Activated naive CD8-positive, alpha-beta T cell (primary cell): ENCODE results near the gene APOBEC4.
A peak's percentile ranks its signal among the peaks of the same experiment; 100 is the strongest.

Source experiments
- H3K27ac Mint-ChIP-seq: one replicate; pipeline ENCODE4 v1.8.0; 2021; ENCODE audit warnings: mixed read lengths
- H3K27me3 Mint-ChIP-seq: one replicate; pipeline ENCODE4 v1.8.0; 2021; ENCODE audit warnings: mixed read lengths
- H3K36me3 Mint-ChIP-seq: one replicate; pipeline ENCODE4 v1.8.0; 2021; ENCODE audit warnings: mixed read lengths
- H3K4me1 Mint-ChIP-seq: one replicate; pipeline ENCODE4 v1.8.0; 2021; ENCODE audit warnings: low read depth, mixed read lengths
- H3K4me3 Mint-ChIP-seq: one replicate; pipeline ENCODE4 v1.8.0; 2021; ENCODE audit warnings: mild to moderate bottlenecking, mixed read lengths
- H3K9me3 Mint-ChIP-seq: one replicate; pipeline ENCODE4 v1.8.0; 2021; ENCODE audit warnings: low read depth, mixed read lengths

APOBEC4 gene

DNA sequence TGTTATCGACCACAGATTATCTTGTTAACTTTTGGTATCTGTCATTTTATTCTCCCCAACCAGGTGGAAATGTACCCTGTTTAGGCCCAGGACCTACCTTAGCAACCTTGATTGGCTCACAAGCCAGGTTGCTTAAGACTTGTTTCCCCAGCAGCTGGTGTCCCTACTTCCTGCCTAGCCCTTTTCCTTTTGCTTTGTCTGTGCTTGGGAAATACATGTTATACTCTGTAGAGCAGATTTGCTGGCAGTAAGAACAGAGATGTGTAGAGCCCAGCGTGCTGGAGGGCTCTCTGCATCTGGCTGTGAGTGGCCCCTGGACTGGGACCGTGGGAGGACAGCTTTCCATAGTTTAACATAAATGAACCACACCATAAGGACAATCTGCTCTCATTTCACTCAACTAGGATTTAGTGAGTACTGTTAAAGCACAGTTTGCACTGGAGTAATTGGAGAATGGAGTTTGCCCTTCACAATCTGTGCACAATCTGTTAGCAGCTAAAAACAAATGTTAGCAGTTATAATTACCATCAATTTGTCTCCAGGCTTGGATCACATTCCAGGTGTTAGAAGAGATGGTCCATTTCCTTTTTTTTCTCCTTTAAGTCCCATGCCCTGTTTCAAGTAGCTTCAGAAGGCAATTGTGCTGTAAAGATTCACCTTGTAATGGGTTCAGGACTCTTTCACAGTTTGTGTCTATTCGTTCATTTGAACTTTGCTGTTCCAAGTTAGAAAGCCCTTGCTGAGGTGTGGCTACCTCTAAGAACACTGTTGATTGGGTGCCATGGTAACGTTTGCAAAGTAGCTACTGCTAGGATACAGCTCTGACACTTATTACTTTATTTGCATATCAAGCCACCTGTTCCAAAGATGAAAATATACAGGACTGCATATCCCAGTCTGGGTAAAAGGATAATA is at the start of gene APOBEC4:
Gene APOBEC4 (minus strand): TSS at position 770 of the 915 bp plus-strand sequence. CDS start 4,535 bp downstream, outside the sequence.
- Mint-ChIP-seq H3K27me3 (no peaks in the 10 kb centered on the region), H3K36me3 (no peaks in the 10 kb centered on the region), H3K9me3 (no peaks in the 10 kb centered on the region), H3K4me1 (peaks cover 35% of the 10 kb centered on the region), H3K4me3 (peak within 1 kb of the TSS; percentile 21), H3K27ac (peak within 1 kb of the TSS; percentile 85)

- no peak overlapping the region for H3K4me3 Mint-ChIP-seq
- peaks cover 10% of the 10 kb centered on the region for H3K4me1 Mint-ChIP-seq
- H3K27ac Mint-ChIP-seq, result no peak overlapping the region
- H3K36me3 Mint-ChIP-seq, result peaks cover 7% of the 10 kb centered on the region
- H3K27me3 Mint-ChIP-seq, result no peaks in the 10 kb centered on the region
- no peaks in the 10 kb centered on the region for H3K9me3 Mint-ChIP-seq
Observed at GRCh38 chr1:183702813-183703198, 49.7 kb upstream of the APOBEC4 start.

- peaks cover 12% of the 10 kb centered on the region for H3K4me1 Mint-ChIP-seq
- H3K27ac Mint-ChIP-seq, result no peak overlapping the region
- no peaks in the 10 kb centered on the region for H3K9me3 Mint-ChIP-seq
- H3K4me3 Mint-ChIP-seq, result no peak overlapping the region
- peaks cover 7% of the 10 kb centered on the region for H3K36me3 Mint-ChIP-seq
- no peaks in the 10 kb centered on the region for H3K27me3 Mint-ChIP-seq
Observed at GRCh38 chr1:183702087-183702812, 49.1 kb upstream of the APOBEC4 start.

GRCh38 chr1:183699616-183700160 is 46.6 kb upstream of the APOBEC4 start:
- Mint-ChIP-seq H3K4me1 (peaks cover 12% of the 10 kb centered on the region), H3K27me3 (no peaks in the 10 kb centered on the region), H3K4me3 (no peak overlapping the region), H3K36me3 (peaks cover 7% of the 10 kb centered on the region), H3K27ac (no peak overlapping the region), H3K9me3 (no peaks in the 10 kb centered on the region)

- Mint-ChIP-seq H3K36me3 (peaks cover 7% of the 10 kb centered on the region), H3K27me3 (no peaks in the 10 kb centered on the region), H3K4me3 (no peak overlapping the region), H3K9me3 (no peaks in the 10 kb centered on the region), H3K27ac (no peak overlapping the region), H3K4me1 (peaks cover 12% of the 10 kb centered on the region)
Observed at GRCh38 chr1:183697814-183698590, 44.9 kb upstream of the APOBEC4 start.

GRCh38 chr1:183696981-183697380 is 43.9 kb upstream of the APOBEC4 start:
- Mint-ChIP-seq H3K9me3 (no peaks in the 10 kb centered on the region), H3K27ac (no peak overlapping the region), H3K4me1 (peaks cover 12% of the 10 kb centered on the region), H3K36me3 (peaks cover 3% of the 10 kb centered on the region), H3K27me3 (no peaks in the 10 kb centered on the region), H3K4me3 (no peak overlapping the region)

- H3K4me1 Mint-ChIP-seq, result peaks cover 14% of the 10 kb centered on the region
- no peaks in the 10 kb centered on the region for H3K36me3 Mint-ChIP-seq
- H3K27ac Mint-ChIP-seq, result no peak overlapping the region
- H3K4me3 Mint-ChIP-seq, result no peak overlapping the region
- H3K27me3 Mint-ChIP-seq, result no peaks in the 10 kb centered on the region
- H3K9me3 Mint-ChIP-seq, result no peaks in the 10 kb centered on the region
Observed at GRCh38 chr1:183694755-183695154, 41.6 kb upstream of the APOBEC4 start.

DNA sequence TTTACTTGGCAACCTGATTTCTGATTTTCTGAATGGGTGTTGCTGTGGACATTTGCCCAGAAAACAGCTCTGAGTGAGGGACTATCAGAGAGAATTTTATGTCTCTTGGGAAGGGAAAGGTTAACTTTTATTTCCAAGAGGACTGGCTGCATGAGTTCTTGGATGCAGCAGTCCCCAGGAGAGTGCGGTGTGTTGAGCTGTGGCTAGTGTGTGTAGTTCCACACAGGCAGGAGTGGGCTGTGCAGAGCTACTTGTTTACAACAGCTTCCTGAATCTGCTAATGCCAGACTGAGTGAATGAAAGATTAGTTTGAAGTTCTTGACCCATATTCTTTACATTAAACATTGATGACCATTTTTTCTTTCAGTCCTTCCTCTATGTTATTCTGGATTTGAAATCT is 41.0 kb upstream of the APOBEC4 start:
- Mint-ChIP-seq H3K27me3 (no peaks in the 10 kb centered on the region), H3K36me3 (no peaks in the 10 kb centered on the region)

GRCh38 chr1:183693521-183693920 is 40.4 kb upstream of the APOBEC4 start:
- H3K27me3 Mint-ChIP-seq, result no peaks in the 10 kb centered on the region
- H3K4me1 Mint-ChIP-seq, result peaks cover 11% of the 10 kb centered on the region
- no peak overlapping the region for H3K27ac Mint-ChIP-seq
- no peak overlapping the region for H3K4me3 Mint-ChIP-seq
- H3K9me3 Mint-ChIP-seq, result no peaks in the 10 kb centered on the region
- no peaks in the 10 kb centered on the region for H3K36me3 Mint-ChIP-seq

More for the DNA sequence above, 41.0 kb upstream of the APOBEC4 start:
- H3K9me3 Mint-ChIP-seq, result no peaks in the 10 kb centered on the region
- no peak overlapping the region for H3K27ac Mint-ChIP-seq
- H3K4me1 Mint-ChIP-seq, result peaks cover 14% of the 10 kb centered on the region
- H3K4me3 Mint-ChIP-seq, result no peak overlapping the region

GRCh38 chr1:183689762-183690204 is 36.7 kb upstream of the APOBEC4 start:
- no peak overlapping the region for H3K4me3 Mint-ChIP-seq
- peaks cover 1% of the 10 kb centered on the region for H3K27me3 Mint-ChIP-seq
- H3K9me3 Mint-ChIP-seq, result no peaks in the 10 kb centered on the region
- H3K4me1 Mint-ChIP-seq, result peaks cover 4% of the 10 kb centered on the region
- H3K27ac Mint-ChIP-seq, result no peak overlapping the region
- no peaks in the 10 kb centered on the region for H3K36me3 Mint-ChIP-seq

GRCh38 chr1:183688341-183689060 is 35.4 kb upstream of the APOBEC4 start:
- Mint-ChIP-seq H3K4me1 (peaks cover 4% of the 10 kb centered on the region), H3K9me3 (no peaks in the 10 kb centered on the region), H3K27ac (no peak overlapping the region), H3K36me3 (no peaks in the 10 kb centered on the region), H3K27me3 (peaks cover 1% of the 10 kb centered on the region), H3K4me3 (no peak overlapping the region)

- peaks cover 4% of the 10 kb centered on the region for H3K27me3 Mint-ChIP-seq
- H3K36me3 Mint-ChIP-seq, result no peaks in the 10 kb centered on the region
- peaks cover 4% of the 10 kb centered on the region for H3K4me1 Mint-ChIP-seq
- H3K9me3 Mint-ChIP-seq, result no peaks in the 10 kb centered on the region
- H3K27ac Mint-ChIP-seq, result no peak overlapping the region
- H3K4me3 Mint-ChIP-seq, result no peak overlapping the region
Observed at GRCh38 chr1:183687546-183688304, 34.6 kb upstream of the APOBEC4 start.

GRCh38 chr1:183686229-183686628 is 33.1 kb upstream of the APOBEC4 start:
- Mint-ChIP-seq H3K27ac (no peak overlapping the region), H3K4me3 (no peak overlapping the region), H3K9me3 (no peaks in the 10 kb centered on the region), H3K4me1 (peaks cover 4% of the 10 kb centered on the region), H3K27me3 (peaks cover 7% of the 10 kb centered on the region), H3K36me3 (no peaks in the 10 kb centered on the region)
